Stimulated activated CD4-positive, alpha-beta T cell treated with anti-CD3 and anti-CD28 coated beads, Interleukin-1b, Interleukin-23, amount 100 ng/mL, for 4 hours (primary cell): ENCODE measurements around the gene CNTN2.

Source experiments
- DNase-seq, 2 donors: peaks; one replicate each; pipeline ENCODE4 v3.0.0-alpha.2; 2020; ENCODE audit warnings: low read depth in 2 of 2

Gene CNTN2

DNA sequence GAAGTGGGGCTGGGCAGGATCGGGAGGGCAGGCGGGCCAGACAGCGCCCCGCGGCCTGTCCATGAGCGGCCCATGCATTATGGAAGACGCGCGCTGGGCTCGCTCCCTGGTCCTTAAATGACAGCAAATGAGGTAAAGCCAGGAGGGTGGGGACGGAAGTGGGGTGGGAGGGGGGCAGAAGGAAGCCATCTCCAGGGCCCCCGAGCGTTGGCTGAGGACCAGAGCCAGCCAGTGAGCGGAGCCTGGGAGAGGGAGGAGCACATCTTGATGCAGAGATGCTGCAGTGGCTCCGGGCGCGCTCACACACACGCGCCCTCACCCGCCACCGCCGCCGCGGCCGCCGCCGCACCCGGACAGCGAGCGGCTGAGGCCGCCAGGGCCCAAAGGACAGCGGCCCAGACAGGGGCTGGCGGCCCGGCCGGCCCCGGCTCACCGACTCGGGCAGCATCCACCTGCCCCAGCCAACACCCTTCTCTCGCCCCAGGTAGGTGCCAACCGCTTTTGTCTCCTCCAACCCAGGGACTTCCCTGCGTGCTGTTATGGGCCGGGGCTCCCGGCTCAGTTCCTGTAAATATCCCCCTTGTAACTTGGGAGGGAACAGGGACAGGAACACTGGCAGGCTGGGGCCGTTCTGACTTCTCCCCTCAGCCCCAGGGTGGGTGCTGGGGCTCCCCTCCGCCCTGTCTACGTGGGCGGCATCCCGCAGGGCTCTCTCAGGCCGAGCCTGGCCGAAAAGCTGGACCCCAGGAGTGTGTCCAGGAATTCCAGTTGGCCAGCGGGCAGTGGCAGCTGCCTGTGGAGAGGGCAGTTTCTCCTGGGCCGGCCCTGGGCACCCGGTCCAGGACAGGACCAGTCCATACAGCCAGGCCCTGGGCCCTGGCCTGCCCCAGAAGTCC, at the start of gene CNTN2:
TSS of gene CNTN2 (plus strand) at position 302 of the 896 bp plus-strand sequence. CDS start 9,974 bp downstream, outside the sequence.
- DNase-seq, result no peak

DNA sequence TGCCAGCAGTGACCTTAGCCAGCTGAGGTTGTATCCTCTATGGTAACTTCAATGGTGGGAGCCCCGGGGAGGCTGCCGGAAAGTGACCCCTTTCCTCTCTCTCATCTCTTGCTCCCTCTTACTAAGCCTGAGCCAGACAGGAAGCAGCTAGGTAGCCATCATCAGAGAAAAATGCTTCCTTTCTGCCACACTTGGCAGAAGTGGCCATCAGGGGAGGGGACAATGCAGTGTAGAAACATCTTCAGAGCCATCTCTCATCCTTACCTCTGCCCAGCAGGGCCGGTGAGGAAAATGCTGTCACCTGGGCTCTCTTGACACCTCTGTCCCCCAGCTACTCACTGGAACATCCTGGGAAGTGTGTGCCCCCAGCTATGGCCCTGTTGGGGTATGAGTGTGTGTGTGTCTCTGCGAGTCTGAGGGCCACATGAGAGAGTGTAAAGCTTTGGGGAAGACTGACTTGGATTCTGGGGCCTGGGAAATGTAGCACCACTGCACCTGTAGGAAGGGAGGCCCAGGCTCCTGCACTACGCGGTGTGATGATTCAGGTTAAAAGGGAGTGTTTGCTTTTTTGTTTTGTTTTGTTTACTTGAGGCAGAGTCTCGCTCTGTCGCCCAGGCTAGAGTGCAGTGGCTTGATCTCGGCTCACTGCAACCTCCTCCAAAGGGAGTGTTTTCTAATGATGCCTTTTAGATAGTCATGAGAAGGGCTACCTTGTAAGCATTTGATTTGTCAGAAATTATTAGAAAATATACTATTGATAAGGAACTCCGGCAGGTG, 48.7 kb upstream of the CNTN2 start:
- no peak for DNase-seq

DNA sequence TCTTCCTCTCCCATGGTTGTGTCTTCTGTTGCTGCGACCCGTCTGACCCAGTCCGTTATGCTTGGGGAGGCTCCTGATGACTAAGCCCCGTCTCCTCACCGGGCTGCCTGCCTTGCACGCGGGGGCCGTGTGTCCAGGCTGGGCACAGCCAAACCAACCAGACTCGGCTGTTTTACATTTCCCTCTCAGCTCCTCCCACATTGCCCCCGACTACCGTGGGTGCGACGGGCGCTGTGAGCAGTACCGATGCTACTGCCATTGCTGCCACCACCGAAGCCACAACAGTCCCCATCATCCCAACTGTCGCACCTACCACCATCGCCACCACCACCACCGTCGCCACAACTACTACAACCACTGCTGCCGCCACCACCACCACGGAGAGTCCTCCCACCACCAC, 46.0 kb upstream of the CNTN2 start:
- no peak for DNase-seq

GRCh38 chr1:204997591-204998355, 45.2 kb upstream of the CNTN2 start:
- no peak for DNase-seq

DNA sequence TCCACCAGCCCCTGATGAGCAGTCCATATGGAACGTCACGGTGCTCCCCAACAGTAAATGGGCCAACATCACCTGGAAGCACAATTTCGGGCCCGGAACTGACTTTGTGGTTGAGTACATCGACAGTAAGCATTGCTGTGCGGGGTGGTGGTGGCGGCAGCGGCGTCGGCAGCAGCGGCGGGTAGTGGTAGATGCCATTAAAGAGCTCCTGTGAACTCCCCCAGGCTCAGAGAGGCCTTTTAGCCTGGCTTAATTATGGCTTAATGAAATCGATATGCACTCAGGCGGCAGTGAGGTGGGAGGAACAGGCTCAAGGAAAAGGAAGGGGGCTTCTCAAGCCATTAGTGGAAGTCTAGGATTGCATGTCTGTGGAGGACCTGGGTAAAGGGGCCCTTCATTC, 41.9 kb upstream of the CNTN2 start:
- no peak for DNase-seq

- no peak for DNase-seq
Measured at GRCh38 chr1:205002705-205003104, 40.3 kb upstream of the CNTN2 start.

GRCh38 chr1:205003358-205004131, 39.5 kb upstream of the CNTN2 start:
- DNase-seq, result no peak

DNA sequence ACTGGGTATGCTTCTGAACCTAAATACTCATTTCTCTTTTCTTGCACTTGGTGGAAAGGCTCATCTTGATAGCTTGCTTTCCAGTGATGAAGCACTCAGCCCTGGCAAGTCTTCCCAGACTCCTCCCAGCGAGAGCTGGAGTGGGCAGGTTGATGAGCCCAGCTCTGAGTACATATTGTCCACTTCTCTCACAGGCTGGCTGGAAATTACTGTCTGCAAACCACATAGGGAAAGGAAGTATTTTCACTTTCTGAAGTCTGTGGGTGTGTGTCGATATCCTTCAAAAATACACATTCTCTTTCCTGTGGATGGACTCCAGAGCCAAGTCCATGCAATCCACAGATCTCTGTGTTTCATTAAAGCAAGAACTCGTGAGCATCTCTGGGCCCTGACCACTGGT, 38.7 kb upstream of the CNTN2 start:
- no peak for DNase-seq

DNA sequence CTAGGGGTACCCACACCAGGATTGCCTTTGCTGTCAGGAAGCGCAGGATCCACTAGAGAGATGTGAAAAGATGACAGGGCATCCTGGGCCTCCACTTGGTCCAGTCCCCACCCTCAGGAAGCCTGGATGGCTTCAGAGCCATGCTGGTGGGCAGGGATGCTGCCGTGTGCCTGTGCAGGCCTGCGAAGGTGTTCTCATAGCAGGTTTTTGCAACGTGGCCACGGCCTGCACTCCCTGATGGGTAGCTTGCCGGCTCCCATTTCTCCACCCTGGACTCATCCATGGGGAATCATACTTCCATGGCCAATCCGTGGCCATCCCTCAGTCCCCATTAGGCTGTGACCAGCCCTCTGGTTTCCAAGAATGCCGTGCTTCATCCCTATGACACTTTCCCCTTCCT, 34.1 kb upstream of the CNTN2 start:
- DNase-seq, result no peak

DNA sequence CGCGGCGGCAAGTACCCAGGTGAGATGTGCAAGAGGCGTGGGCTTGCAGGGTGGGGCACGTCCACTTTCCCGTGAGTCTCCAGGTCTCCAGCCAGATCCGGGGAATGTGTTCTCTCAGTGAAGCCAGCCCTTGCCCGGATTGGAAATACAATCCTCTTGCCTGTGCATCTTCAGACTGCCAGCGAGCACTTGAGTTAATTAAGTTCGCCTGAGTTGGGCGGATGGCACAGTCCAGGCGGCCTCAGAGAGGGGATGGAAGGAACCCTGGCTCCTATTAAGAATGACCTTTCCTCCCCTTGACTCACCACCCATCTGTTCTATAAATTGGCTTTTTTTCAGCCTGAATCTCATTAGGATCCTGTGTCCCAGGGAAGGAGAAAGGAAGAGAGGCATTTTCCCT, 33.3 kb upstream of the CNTN2 start:
- DNase-seq, result no peak

DNA sequence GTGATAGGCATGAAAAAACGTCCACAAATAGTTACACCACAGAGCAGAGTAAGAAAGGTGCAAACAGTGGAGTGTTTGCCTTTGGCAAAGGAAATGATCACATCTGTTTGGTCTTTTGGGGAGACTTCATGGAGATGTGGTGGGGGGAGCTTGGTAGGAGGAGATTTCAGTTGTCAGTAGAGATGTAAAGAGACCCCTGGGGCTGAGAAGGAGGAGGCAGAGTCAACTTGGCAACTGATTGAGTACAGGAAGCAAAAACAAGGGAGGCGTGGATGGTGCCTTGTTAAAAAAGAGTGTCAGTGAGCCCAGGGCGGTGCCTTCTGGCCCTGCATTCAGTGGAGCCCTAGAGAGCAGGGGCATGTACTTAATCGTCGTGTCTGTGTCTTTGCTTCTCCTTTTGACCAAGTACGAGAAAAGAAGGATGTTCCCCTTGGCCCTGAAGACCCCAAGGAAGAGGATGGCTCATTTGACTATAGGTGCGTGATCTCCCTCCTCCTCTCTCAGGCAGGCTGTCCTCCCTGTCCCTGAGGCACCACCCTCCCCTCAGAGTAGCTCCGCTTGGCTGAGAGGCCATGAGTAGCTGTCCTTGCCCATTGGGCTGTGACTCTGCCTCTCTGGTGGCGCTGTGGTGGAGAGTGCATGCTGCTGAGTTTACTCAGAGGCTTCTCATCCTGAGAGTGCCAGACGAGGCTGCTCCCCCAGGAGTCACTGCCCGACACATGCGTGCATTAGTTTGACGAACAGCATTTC, 30.4 kb upstream of the CNTN2 start:
- no peak for DNase-seq

GRCh38 chr1:205013683-205014367, 29.2 kb upstream of the CNTN2 start:
- DNase-seq, result no peak

DNA sequence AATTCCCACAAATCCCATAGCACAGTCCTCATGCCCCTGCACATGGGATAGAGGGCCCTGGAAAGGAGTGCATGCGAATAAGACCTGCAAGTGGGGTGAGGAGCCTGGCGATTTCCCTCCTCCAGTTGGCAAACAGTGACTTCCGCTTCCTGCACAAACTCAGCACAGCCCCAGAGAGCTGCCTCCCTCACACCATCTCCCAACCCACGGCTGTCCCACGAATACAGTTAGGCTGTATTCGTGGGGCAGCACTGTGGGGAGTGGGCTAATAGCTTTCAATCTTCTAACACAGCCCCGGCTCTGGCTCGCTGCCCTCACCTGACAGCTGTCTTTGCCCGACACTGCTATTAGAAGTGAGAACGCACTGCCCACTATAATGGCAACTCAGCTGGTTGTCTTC, 28.2 kb upstream of the CNTN2 start:
- DNase-seq, result no peak

GRCh38 chr1:205015241-205015640, 27.8 kb upstream of the CNTN2 start:
- no peak for DNase-seq

DNA sequence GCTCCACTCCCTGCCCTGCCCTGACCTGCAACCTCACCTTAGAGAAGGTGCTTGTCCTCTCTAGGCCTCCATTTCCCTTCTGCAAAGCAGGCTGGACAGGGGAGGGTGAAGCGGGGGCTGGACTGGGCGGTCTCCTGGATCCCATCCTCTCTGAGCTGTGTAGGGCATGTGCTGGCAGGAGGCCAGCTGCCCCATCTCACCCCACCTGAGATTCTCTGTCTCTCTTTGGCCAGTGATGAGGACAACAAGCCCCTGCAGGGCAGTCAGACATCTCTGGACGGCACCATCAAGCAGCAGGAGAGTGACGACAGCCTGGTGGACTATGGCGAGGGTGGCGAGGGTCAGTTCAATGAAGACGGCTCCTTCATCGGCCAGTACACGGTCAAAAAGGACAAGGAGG, 26.9 kb upstream of the CNTN2 start:
- no peak for DNase-seq

- no peak for DNase-seq
Measured at GRCh38 chr1:205016584-205016983, 26.4 kb upstream of the CNTN2 start.

DNA sequence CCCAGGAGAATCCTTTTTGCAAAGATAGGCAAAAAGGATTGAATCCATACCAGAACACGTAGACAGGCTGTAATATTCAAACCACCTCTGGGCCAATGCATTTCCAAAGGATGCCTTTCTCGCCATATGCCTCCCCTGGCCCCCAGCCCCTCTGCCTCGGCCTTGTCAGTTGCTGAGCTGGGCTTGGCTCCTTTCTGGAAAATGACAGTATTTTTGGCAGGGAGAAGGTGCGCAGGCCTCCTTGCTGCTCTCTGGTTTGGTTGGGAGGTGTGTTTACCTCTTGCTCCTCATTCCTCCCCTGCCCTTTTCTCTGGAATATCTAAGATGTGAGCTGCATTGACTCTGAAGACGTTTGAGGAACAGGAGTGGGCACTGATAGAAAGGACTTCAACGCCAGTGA, 26.0 kb upstream of the CNTN2 start:
- DNase-seq, result no peak

DNA sequence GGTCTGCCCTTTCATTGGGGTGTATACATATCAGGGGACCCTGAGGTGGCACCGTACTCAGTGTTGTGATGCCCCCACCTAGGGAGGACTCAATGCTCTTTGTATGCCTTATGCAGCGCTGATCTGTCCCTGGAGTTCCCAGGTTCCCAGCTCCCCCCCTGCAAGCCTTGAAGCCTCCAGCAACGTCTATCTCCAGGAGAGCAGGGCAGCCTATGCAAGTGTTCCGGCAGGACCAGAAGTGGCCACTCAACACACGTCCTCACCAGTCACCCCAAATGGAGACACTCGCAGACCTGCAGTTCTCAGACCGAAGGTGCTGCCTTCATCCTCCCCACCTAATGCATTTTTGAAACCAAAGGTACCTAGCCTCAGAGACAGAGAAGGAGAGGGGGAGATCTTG, 25.2 kb upstream of the CNTN2 start:
- DNase-seq, result no peak

GRCh38 chr1:205018381-205018780, 24.6 kb upstream of the CNTN2 start:
- DNase-seq, result no peak

- DNase-seq, result no peak
Measured at GRCh38 chr1:205020466-205020865, 22.5 kb upstream of the CNTN2 start.
